GM19035 (cell line): ENCODE results near the gene CCR8.
A peak's percentile ranks its signal among the peaks of the same experiment; 100 is the strongest.
"Not testable (repeated sequence)": the region's sequence is repeated elsewhere in the genome, so short reads cannot be mapped to it uniquely, and the experiment has no call there.

Source experiments
- ATAC-seq: cut with Tn5 transposase; IDR thresholded peaks from one replicate; pipeline ENCODE4 v1.9.1; 2021; ENCODE audit not compliant: unreplicated experiment

CCR8 gene

GRCh38 chr3:39346785-39347585 is 17.5 kb downstream of the CCR8 start:
- peak; percentile 84 for ATAC-seq

- no peak for ATAC-seq
Observed at GRCh38 chr3:39347586-39347876, 18.0 kb downstream of the CCR8 start.

DNA sequence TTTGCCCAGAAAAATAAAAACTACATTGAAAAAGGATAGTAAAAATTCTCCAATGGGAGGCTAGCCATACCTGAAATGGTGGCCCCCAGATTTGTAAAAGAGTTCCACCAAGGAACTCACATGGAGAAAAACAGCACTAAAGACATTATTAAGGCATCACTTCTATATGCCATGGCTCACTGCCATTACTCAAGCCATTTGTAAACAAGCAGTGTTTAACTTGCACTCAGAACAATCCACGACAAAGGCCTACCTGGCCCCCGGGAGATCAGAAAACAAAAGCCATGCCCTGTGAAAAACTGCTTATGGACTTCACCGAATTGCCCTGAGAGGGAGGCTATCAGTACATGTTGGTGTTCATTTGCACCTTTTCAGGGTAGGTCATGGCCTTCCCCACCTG is 19.6 kb downstream of the CCR8 start:
- no peak for ATAC-seq

- ATAC-seq: no peak
Observed at GRCh38 chr3:39350714-39351113, 21.2 kb downstream of the CCR8 start.

DNA sequence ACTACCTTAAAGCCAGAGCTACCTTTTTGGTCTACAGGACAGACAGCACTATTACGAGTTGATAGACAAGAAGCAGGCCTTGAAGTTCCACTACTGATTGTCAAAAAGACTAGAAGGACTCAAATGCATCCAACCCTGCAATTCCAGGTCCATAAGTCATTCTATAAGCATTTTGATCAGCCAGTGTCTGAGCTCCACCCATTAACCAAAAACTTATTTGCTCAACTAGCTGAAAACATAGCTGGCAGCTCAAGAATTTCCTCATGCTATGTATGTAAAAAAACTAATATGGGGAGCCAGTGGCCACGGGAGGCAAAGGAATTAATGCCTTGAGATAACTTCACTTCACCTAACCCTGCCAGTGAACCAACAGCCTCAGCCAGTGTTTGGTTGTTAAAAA is 21.6 kb downstream of the CCR8 start:
- ATAC-seq: not testable (repeated sequence)

GRCh38 chr3:39353168-39353927 is 23.8 kb downstream of the CCR8 start:
- ATAC-seq: not testable (repeated sequence)

DNA sequence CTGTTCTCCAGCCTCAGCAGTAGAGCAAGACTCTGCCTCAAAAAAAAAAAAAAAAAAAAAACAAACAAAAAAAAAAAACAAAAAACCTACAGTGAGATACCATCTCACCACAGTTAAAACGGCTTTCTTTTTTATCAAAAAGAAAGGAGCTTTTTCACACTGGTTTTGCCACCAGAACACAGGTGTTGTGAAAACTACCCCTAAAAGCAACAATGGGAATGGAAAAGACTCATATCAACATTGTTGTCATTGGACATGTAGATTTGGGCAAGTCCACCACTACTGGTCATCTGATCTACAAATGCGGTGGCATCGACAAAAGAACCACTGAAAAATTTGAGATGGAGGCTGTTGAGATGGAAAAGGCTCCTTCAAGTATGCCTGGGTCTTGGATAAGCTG is 28.8 kb downstream of the CCR8 start:
- ATAC-seq: no peak

DNA sequence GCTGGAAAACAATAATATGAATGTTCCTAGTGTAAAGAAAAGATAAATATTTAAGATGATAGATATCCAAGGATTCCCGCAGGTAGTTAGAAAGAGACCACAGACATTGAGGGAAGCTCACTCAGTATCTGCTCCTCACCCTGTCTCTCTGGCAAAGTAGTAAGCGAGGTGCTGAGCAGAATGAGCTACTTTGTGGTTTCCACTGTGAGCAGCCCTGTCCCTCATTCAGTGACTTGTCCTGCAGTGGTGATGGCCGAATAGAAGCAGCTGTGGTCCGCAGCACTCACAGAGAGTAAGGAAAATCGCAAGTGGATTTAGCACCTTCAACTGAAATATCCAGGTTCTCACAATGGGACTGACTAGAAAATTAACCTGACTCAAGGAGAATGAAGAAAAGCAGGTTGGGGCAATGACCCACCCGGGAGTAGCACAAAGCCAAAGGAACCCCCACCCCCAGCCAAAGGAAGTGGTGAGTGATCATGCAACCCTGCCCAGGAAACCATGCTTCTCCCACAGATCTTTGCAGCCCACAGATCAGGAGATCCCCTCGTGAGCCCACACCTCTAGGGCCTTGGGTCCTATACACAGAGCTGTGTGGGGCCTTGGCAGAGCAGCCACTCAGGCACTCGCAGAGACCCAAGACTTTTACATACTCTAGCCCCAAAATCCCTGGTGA is 31.9 kb downstream of the CCR8 start:
- ATAC-seq: no peak

DNA sequence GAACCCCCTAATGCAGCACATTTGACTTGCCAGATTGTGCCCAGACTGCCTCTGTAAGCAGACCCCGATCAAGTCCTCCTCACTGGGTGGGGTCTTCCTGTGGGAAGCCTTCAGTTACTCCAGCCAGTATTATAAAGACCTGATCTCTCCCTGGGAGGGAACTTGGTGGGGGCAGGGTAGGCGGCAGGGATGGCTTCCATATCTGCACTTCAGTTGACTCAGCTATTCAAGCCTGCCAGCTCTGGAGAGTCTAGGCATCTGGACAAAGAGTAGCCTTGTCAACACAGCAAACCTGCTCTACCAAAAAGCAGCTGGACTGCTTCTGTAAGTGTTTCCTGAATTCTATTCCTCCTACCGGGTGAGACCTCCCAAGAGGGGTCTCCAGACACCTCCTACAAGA is 32.7 kb downstream of the CCR8 start:
- ATAC-seq: no peak

- no peak for ATAC-seq
Observed at GRCh38 chr3:39362812-39363211, 33.3 kb downstream of the CCR8 start.

- not testable (repeated sequence) for ATAC-seq
Observed at GRCh38 chr3:39370450-39370849, 40.9 kb downstream of the CCR8 start.

GRCh38 chr3:39372833-39373232 is 43.3 kb downstream of the CCR8 start:
- no peak for ATAC-seq

DNA sequence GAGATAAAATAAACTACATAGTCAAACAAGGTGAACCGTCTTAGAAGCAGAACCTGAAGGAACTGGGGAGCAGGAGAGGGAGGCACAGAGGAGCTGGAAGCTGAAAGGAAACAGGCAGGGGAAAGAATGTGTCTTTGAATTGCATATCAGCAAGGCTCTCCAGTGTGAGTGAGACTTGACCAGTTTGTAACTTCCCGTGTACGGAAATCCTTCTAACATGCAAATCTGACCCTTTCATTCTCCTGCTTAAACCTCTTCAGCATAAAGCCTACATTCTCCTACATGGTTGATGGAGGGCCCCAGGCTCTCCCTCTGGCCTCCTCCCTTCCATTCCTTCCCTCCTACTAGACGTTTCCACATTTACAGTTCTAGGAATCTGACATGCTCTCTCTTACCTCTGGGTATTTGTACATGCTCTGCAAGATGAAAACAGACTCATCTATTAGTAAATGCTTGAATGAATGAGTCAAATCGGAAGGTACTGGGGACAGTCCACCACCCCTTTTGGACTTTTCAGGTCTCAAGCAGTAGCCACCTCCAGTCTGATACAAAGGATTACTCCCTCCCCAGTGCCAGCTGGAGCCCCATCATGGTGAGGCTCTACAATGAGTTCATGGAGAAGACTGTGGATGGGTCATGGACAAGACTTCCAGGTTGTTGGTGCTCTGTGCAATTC is 47.6 kb downstream of the CCR8 start:
- no peak for ATAC-seq

DNA sequence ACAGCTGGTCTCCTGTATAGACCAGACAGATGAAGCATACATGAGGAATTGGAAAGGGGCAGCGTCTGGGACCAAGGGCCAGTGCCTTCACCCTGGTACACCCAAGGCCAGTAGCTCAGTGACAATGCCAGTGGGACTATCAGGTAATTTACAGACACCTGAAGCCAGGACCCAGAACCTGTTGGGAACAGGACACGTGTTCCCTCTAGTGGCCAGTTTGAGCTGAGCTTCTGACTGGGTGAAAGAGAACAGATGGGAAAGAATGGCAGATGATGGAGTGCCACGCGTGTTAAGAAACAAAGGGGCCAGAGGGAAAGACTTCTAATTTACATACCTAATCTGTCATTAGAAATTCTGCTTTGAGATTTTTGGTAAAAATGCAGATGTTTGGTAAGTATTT is 48.6 kb downstream of the CCR8 start:
- peak; percentile 68 for ATAC-seq

GRCh38 chr3:39378957-39379777 is 49.7 kb downstream of the CCR8 start:
- no peak for ATAC-seq

DNA sequence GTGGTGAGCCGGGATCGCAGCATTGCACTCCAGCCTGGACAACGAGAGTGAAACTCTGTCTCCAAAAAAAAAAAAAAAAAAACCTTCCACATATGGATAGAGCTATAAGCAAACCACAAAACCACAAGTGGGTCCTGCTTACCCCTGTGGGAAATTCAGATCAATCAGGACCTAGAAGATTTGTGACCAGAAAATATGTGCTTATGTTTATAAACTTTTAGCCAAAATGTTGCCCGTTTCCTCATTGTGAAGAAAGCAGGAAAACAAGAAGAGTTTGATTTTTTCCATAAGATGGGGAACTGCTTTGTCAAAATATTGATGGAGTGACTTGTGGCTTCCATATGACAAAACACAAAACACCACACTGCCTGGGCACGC is 50.3 kb downstream of the CCR8 start:
- no peak for ATAC-seq

DNA sequence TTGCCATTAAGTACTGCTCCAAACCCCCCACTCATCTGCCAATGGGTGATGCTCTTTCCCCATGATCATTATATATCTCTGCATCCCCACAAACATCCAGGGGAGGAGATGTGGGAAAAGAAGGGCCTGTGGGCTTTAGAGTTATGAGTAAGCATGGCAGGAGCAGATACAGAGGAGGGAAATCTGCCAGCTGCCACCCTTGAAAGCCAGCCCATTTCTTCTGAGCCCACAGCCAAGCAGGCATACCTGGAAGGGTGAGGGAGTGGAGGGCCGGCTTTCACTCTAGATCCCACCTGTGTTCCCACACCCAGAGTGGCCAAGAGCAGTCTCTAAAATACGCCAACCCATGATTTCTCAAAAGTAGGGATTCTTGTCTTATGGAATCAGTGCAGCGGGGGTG is 51.9 kb downstream of the CCR8 start:
- ATAC-seq: no peak
